OCI-LY1 (cell line): ENCODE measurements around the gene DYRK1A.

Experiments used
- H2AFZ ChIP-seq: fragments of 200-600 bp; sonication (generic), shearing (Covaris generic); 2 replicates; pipeline ENCODE4 v1.6.0; 2014; ENCODE audit warnings: antibody characterized with exemption, mild to moderate bottlenecking, low read length
- H3F3A ChIP-seq: fragments of 200-600 bp; sonication (generic), shearing (Covaris generic); 2 replicates; pipeline ENCODE4 v1.6.0; 2014; ENCODE audit warnings: mild to moderate bottlenecking, antibody characterized with exemption, low read length, moderate library complexity; ENCODE audit not compliant: insufficient read depth
- H3K27ac ChIP-seq: fragments of 200-600 bp; sonication (generic); 2 replicates; pipeline ENCODE4 v1.5.1; 2014; ENCODE audit warnings: low read length, mixed run types, mild to moderate bottlenecking, low read depth; ENCODE audit not compliant: poor library complexity, severe bottlenecking
- H3K27me3 ChIP-seq: fragments of 200-600 bp; sonication (generic); 2 replicates; pipeline ENCODE4 v1.6.0; 2014; ENCODE audit warnings: antibody characterized with exemption, mild to moderate bottlenecking, low read length, moderate library complexity; ENCODE audit not compliant: insufficient read depth
- H3K36me3 ChIP-seq: fragments of 200-600 bp; sonication (generic); 2 replicates; pipeline ENCODE4 v1.6.1; 2014; ENCODE audit warnings: mild to moderate bottlenecking, antibody characterized with exemption, low read length, moderate library complexity, mixed read lengths; ENCODE audit not compliant: insufficient read depth
- H3K4me1 ChIP-seq: fragments of 200-600 bp; sonication (generic); 2 replicates; pipeline ENCODE4 v1.5.1; 2014; ENCODE audit warnings: mild to moderate bottlenecking, low read length, moderate library complexity; ENCODE audit not compliant: insufficient read depth, severe bottlenecking
- H3K4me2 ChIP-seq: fragments of 200-600 bp; sonication (generic), shearing (Covaris generic); 2 replicates; pipeline ENCODE4 v1.6.1; 2014; ENCODE audit warnings: low read length
- H3K4me3 ChIP-seq: fragments of 200-600 bp; sonication (generic); 2 replicates; pipeline ENCODE4 v1.5.1; 2014; ENCODE audit warnings: low read length, low read depth, mild to moderate bottlenecking, mixed read lengths; ENCODE audit not compliant: poor library complexity, severe bottlenecking
- H3K79me2 ChIP-seq: fragments of 200-600 bp; shearing (Covaris generic); 2 replicates; pipeline ENCODE4 v1.6.1; 2016; ENCODE audit warnings: mixed run types, low read length, mixed read lengths; ENCODE audit not compliant: insufficient read depth
- H3K9ac ChIP-seq: fragments of 200-600 bp; sonication (generic), shearing (Covaris generic); 2 replicates; pipeline ENCODE4 v1.6.1; 2014; ENCODE audit warnings: mild to moderate bottlenecking, low read length, mixed read lengths
- H3K9me2 ChIP-seq: fragments of 200-600 bp; sonication (generic), shearing (Covaris generic); 2 replicates; pipeline ENCODE4 v1.6.1; 2014; ENCODE audit warnings: low read depth, mild to moderate bottlenecking, low read length, mixed read lengths
- H3K9me3 ChIP-seq: fragments of 200-600 bp; shearing (Covaris generic); 2 replicates; pipeline ENCODE4 v1.6.1; 2014; ENCODE audit warnings: low read length, mixed read lengths
- H4K20me1 ChIP-seq: fragments of 200-600 bp; sonication (generic), shearing (Covaris generic); 2 replicates; pipeline ENCODE4 v1.6.0; 2016; ENCODE audit warnings: mild to moderate bottlenecking, low read length; ENCODE audit not compliant: insufficient read depth
- CTCF ChIP-seq: fragments of 200-600 bp; sonication (generic), shearing (Covaris generic); IDR thresholded peaks from 2 replicates; pipeline ENCODE4 v1.5.1; 2017; ENCODE audit warnings: mild to moderate bottlenecking, antibody characterized with exemption, low read length, moderate library complexity, mixed read lengths
- EZH2 ChIP-seq: fragments of 200-600 bp; sonication (generic), shearing (Covaris generic); IDR thresholded peaks from 2 replicates; pipeline ENCODE4 v1.8.0; 2017; ENCODE audit warnings: borderline replicate concordance, mixed run types, mild to moderate bottlenecking, antibody characterized with exemption, low read length, moderate library complexity, mixed read lengths

Gene DYRK1A

GRCh38 chr21:37363936-37364335 is 2.6 kb upstream of the DYRK1A start:
- Histone ChIP-seq H3K79me2 (peaks cover 14% of the 10 kb centered on the region), H3K4me1 (peaks cover 17% of the 10 kb centered on the region), H3K4me2 (no peak overlapping the region), H3K9ac (no peak overlapping the region), H3K27me3 (no peaks in the 10 kb centered on the region), H4K20me1 (no peaks in the 10 kb centered on the region), H3K9me2 (no peaks in the 10 kb centered on the region), H3K36me3 (no peaks in the 10 kb centered on the region), H3K9me3 (no peaks in the 10 kb centered on the region), H3K27ac (no peak overlapping the region), H3K4me3 (no peak overlapping the region), H3F3A (0 out of 2 replicates have a peak, but pooled peaks cover 5% of the 10 kb centered on the region), H2AFZ (no peak overlapping the region)
- no peak for TF ChIP-seq EZH2
- no peak for TF ChIP-seq CTCF

DNA sequence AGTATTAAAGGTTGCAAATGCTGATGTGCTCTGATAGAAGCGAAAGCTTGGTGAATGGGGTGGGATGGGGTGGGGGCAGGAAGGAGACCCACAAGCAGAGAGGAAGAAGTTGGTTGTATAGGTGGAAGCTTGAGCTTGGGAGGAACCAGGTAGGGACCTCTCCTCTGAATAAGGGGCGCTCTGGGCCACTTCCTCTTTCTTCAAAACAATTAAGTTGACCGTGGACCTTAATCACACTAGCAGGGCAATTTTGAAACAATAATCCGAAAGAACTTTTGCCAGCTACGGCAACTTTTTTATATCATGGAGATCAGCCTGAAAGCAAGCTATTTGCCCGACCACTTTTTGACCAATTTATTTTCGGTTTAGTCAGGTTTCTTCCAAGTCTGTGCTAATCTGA is 1.9 kb upstream of the DYRK1A start:
- Histone ChIP-seq H2AFZ (no peak overlapping the region), H3K27ac (no peak overlapping the region), H3K4me3 (peak overlapping the region; percentile 67), H3K4me1 (peaks cover 25% of the 10 kb centered on the region), H3K9me2 (no peaks in the 10 kb centered on the region), H3F3A (0 out of 2 replicates have a peak, but pooled peaks cover 5% of the 10 kb centered on the region), H3K79me2 (peaks cover 22% of the 10 kb centered on the region), H3K27me3 (no peaks in the 10 kb centered on the region), H3K9me3 (no peaks in the 10 kb centered on the region), H3K9ac (peak overlapping the region; percentile 72; the same call in 1 of the 2 replicates), H3K4me2 (peak overlapping the region; percentile 77), H4K20me1 (no peaks in the 10 kb centered on the region), H3K36me3 (no peaks in the 10 kb centered on the region)
- TF ChIP-seq EZH2: no peak
- TF ChIP-seq CTCF: no peak

GRCh38 chr21:37365517-37366481 is 774 bp upstream of the DYRK1A start:
- Histone ChIP-seq H3F3A (0 out of 2 replicates have a peak, but pooled peaks cover 5% of the 10 kb centered on the region), H3K9me3 (no peaks in the 10 kb centered on the region), H2AFZ (no peak overlapping the region), H3K4me1 (peaks cover 36% of the 10 kb centered on the region), H4K20me1 (0 out of 2 replicates have a peak, but pooled peaks cover 2% of the 10 kb centered on the region), H3K27ac (peak overlapping the region; percentile 2), H3K4me2 (peak overlapping the region; percentile 77), H3K79me2 (peaks cover 33% of the 10 kb centered on the region), H3K9me2 (no peaks in the 10 kb centered on the region), H3K27me3 (no peaks in the 10 kb centered on the region), H3K36me3 (no peaks in the 10 kb centered on the region), H3K4me3 (peak overlapping the region; percentile 95), H3K9ac (peak overlapping the region; percentile 72)
- no peak for TF ChIP-seq CTCF
- no peak for TF ChIP-seq EZH2
